Measurements from ENCODE around the gene ZNF841. TPM values are rescaled to one million over a fixed set of nuclear protein-coding genes. Genes with fewer than 3 reads are reported as not detected.

Gene ZNF841
- total and polyA plus RNA-seq, 2 of the 8 experiments (the other 6 are each of a cell fraction or from before 2014, with no cell fraction given), result 4.1 to 17.9 TPM

DNA sequence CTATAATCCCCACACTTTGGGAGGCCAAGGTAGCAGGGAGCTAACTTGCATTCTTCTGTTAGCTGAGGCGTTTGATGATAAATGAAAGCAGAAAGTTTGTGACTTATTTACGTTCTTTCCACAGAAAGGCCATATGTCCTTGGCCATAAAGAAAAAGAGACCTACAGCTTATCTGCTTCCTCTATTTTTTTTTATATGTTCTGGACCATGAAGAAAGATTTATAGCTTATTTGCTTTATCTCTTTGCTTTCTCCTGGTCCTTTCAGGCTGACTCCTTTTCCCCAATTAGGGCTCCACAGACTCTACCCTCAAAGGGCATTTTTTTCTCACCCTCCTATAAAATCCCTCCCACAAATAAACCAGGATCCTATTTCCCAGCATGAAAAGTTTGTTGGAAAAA, 45.6 kb upstream of the ZNF841 start (continued):
- TF ChIP-seq, protein P1, sequence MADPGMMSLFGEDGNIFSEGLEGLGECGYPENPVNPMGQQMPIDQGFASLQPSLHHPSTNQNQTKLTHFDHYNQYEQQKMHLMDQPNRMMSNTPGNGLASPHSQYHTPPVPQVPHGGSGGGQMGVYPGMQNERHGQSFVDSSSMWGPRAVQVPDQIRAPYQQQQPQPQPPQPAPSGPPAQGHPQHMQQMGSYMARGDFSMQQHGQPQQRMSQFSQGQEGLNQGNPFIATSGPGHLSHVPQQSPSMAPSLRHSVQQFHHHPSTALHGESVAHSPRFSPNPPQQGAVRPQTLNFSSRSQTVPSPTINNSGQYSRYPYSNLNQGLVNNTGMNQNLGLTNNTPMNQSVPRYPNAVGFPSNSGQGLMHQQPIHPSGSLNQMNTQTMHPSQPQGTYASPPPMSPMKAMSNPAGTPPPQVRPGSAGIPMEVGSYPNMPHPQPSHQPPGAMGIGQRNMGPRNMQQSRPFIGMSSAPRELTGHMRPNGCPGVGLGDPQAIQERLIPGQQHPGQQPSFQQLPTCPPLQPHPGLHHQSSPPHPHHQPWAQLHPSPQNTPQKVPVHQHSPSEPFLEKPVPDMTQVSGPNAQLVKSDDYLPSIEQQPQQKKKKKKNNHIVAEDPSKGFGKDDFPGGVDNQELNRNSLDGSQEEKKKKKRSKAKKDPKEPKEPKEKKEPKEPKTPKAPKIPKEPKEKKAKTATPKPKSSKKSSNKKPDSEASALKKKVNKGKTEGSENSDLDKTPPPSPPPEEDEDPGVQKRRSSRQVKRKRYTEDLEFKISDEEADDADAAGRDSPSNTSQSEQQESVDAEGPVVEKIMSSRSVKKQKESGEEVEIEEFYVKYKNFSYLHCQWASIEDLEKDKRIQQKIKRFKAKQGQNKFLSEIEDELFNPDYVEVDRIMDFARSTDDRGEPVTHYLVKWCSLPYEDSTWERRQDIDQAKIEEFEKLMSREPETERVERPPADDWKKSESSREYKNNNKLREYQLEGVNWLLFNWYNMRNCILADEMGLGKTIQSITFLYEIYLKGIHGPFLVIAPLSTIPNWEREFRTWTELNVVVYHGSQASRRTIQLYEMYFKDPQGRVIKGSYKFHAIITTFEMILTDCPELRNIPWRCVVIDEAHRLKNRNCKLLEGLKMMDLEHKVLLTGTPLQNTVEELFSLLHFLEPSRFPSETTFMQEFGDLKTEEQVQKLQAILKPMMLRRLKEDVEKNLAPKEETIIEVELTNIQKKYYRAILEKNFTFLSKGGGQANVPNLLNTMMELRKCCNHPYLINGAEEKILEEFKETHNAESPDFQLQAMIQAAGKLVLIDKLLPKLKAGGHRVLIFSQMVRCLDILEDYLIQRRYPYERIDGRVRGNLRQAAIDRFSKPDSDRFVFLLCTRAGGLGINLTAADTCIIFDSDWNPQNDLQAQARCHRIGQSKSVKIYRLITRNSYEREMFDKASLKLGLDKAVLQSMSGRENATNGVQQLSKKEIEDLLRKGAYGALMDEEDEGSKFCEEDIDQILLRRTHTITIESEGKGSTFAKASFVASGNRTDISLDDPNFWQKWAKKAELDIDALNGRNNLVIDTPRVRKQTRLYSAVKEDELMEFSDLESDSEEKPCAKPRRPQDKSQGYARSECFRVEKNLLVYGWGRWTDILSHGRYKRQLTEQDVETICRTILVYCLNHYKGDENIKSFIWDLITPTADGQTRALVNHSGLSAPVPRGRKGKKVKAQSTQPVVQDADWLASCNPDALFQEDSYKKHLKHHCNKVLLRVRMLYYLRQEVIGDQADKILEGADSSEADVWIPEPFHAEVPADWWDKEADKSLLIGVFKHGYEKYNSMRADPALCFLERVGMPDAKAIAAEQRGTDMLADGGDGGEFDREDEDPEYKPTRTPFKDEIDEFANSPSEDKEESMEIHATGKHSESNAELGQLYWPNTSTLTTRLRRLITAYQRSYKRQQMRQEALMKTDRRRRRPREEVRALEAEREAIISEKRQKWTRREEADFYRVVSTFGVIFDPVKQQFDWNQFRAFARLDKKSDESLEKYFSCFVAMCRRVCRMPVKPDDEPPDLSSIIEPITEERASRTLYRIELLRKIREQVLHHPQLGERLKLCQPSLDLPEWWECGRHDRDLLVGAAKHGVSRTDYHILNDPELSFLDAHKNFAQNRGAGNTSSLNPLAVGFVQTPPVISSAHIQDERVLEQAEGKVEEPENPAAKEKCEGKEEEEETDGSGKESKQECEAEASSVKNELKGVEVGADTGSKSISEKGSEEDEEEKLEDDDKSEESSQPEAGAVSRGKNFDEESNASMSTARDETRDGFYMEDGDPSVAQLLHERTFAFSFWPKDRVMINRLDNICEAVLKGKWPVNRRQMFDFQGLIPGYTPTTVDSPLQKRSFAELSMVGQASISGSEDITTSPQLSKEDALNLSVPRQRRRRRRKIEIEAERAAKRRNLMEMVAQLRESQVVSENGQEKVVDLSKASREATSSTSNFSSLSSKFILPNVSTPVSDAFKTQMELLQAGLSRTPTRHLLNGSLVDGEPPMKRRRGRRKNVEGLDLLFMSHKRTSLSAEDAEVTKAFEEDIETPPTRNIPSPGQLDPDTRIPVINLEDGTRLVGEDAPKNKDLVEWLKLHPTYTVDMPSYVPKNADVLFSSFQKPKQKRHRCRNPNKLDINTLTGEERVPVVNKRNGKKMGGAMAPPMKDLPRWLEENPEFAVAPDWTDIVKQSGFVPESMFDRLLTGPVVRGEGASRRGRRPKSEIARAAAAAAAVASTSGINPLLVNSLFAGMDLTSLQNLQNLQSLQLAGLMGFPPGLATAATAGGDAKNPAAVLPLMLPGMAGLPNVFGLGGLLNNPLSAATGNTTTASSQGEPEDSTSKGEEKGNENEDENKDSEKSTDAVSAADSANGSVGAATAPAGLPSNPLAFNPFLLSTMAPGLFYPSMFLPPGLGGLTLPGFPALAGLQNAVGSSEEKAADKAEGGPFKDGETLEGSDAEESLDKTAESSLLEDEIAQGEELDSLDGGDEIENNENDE (IDR thresholded peaks at IDR 0.05; ENCODE audit: insufficient replicate concordance, low read length), result no peak
- no peak for TF ChIP-seq CHD1 (IDR thresholded peaks at IDR 0.05; ENCODE audit: low read depth, low read length)
- no peak for TF ChIP-seq EGR1 (IDR thresholded peaks at IDR 0.05; ENCODE audit: borderline replicate concordance, low read depth, low read length)
- TF ChIP-seq CEBPB (IDR thresholded peaks at IDR 0.05; ENCODE audit: low read depth, low read length), result no peak
- TF ChIP-seq CTBP2 (IDR thresholded peaks at IDR 0.05; ENCODE audit: borderline replicate concordance, insufficient read depth, insufficient read length, low read length), result no peak

All from H1 (cell line).